Activated CD4-positive, alpha-beta T cell treated with anti-CD3 and anti-CD28 coated beads, Interleukin-2, amount 10 ng/mL, durations not matched to agents 24 days and 14 days (primary cell): ENCODE results near the gene HMGXB3. TPM values are rescaled to one million over a fixed set of nuclear protein-coding genes. Genes with fewer than 3 reads are reported as not detected.

Source experiments
- DNase-seq: peaks from one replicate; pipeline ENCODE4 v3.0.0; 2022
- H3K27ac Mint-ChIP-seq: one replicate; pipeline ENCODE4 v1.8.0; 2022; ENCODE audit warnings: mild to moderate bottlenecking, mixed read lengths
- H3K27me3 Mint-ChIP-seq: one replicate; pipeline ENCODE4 v1.8.0; 2022; ENCODE audit warnings: mixed read lengths
- H3K36me3 Mint-ChIP-seq: one replicate; pipeline ENCODE4 v1.8.0; 2022; ENCODE audit warnings: low read depth, mild to moderate bottlenecking, mixed read lengths
- H3K4me1 Mint-ChIP-seq: one replicate; pipeline ENCODE4 v1.8.0; 2021; ENCODE audit warnings: mixed read lengths
- H3K4me3 Mint-ChIP-seq: one replicate; pipeline ENCODE4 v1.8.0; 2022; ENCODE audit warnings: mild to moderate bottlenecking, moderate library complexity, mixed read lengths
- H3K9me3 Mint-ChIP-seq: one replicate; pipeline ENCODE4 v1.8.0; 2021; ENCODE audit warnings: mixed read lengths
- intact Hi-C: fragments of 100-400 bp; cut with micrococcal nuclease; formaldehyde crosslinking; loops from one replicate; pipeline ENCODE4 v1.15.1; 2023
- total RNA-seq: library from RNA; stranded (reverse); gene quantifications from 2 replicates; pipeline ENCODE4 v1.2.3, GENCODE V29; 2022

HMGXB3 gene
- total RNA-seq, 1 donor from 2014 or later: 43.1 TPM

GRCh38 chr5:150068071-150068470 lies 67.5 kb downstream of the HMGXB3 start:
- Mint-ChIP-seq H3K4me1 (peaks cover 15% of the 10 kb centered on the region), H3K27ac (no peak overlapping the region), H3K4me3 (no peak overlapping the region), H3K36me3 (no peaks in the 10 kb centered on the region), H3K27me3 (no peaks in the 10 kb centered on the region), H3K9me3 (no peaks in the 10 kb centered on the region)
- DNase-seq: no peak
- intact Hi-C loops: no loop called here

- no peak overlapping the region for H3K27ac Mint-ChIP-seq
- no peaks in the 10 kb centered on the region for H3K27me3 Mint-ChIP-seq
- no peak for DNase-seq
- H3K36me3 Mint-ChIP-seq: no peaks in the 10 kb centered on the region
- no peaks in the 10 kb centered on the region for H3K9me3 Mint-ChIP-seq
- no peak overlapping the region for H3K4me3 Mint-ChIP-seq
- H3K4me1 Mint-ChIP-seq: peaks cover 15% of the 10 kb centered on the region
- intact Hi-C loops: no loop called here
Measured at GRCh38 chr5:150068472-150068871, 67.9 kb downstream of the HMGXB3 start.

GRCh38 chr5:150068961-150069645 lies 68.6 kb downstream of the HMGXB3 start:
- Mint-ChIP-seq H3K36me3 (no peaks in the 10 kb centered on the region), H3K4me1 (peaks cover 15% of the 10 kb centered on the region), H3K9me3 (no peaks in the 10 kb centered on the region), H3K4me3 (no peak overlapping the region), H3K27ac (no peak overlapping the region), H3K27me3 (no peaks in the 10 kb centered on the region)
- no peak for DNase-seq
- intact Hi-C loops: no loop called here

- Mint-ChIP-seq H3K4me3 (no peak overlapping the region), H3K27me3 (no peaks in the 10 kb centered on the region), H3K27ac (no peak overlapping the region), H3K4me1 (peaks cover 15% of the 10 kb centered on the region), H3K36me3 (no peaks in the 10 kb centered on the region), H3K9me3 (no peaks in the 10 kb centered on the region)
- intact Hi-C loops: no loop called here
- DNase-seq: no peak
Measured at GRCh38 chr5:150069672-150070627, 69.4 kb downstream of the HMGXB3 start.

GRCh38 chr5:150070821-150071220 lies 70.3 kb downstream of the HMGXB3 start:
- Mint-ChIP-seq H3K4me1 (peaks cover 15% of the 10 kb centered on the region), H3K9me3 (no peaks in the 10 kb centered on the region), H3K4me3 (no peak overlapping the region), H3K27ac (no peak overlapping the region), H3K27me3 (no peaks in the 10 kb centered on the region), H3K36me3 (no peaks in the 10 kb centered on the region)
- DNase-seq: no peak
- intact Hi-C loops: no loop called here

GRCh38 chr5:150073086-150073625 lies 72.6 kb downstream of the HMGXB3 start:
- peaks cover 2% of the 10 kb centered on the region for H3K4me1 Mint-ChIP-seq
- DNase-seq: no peak
- no peak overlapping the region for H3K4me3 Mint-ChIP-seq
- intact Hi-C loops: no loop called here
- H3K9me3 Mint-ChIP-seq: no peaks in the 10 kb centered on the region
- H3K36me3 Mint-ChIP-seq: no peaks in the 10 kb centered on the region
- H3K27ac Mint-ChIP-seq: no peak overlapping the region
- no peaks in the 10 kb centered on the region for H3K27me3 Mint-ChIP-seq

GRCh38 chr5:150073677-150074076 lies 73.1 kb downstream of the HMGXB3 start:
- intact Hi-C loops: no loop called here
- H3K9me3 Mint-ChIP-seq: no peaks in the 10 kb centered on the region
- peaks cover under 1% of the 10 kb centered on the region for H3K4me1 Mint-ChIP-seq
- peaks cover 4% of the 10 kb centered on the region for H3K27me3 Mint-ChIP-seq
- DNase-seq: no peak
- H3K27ac Mint-ChIP-seq: no peak overlapping the region
- H3K4me3 Mint-ChIP-seq: no peak overlapping the region
- H3K36me3 Mint-ChIP-seq: no peaks in the 10 kb centered on the region

- Mint-ChIP-seq H3K36me3 (no peaks in the 10 kb centered on the region), H3K27ac (no peak overlapping the region)
Measured at GRCh38 chr5:150075233-150075632, 74.7 kb downstream of the HMGXB3 start.

GRCh38 chr5:150075806-150076205 lies 75.3 kb downstream of the HMGXB3 start:
- intact Hi-C loops: no loop called here
- no peaks in the 10 kb centered on the region for H3K36me3 Mint-ChIP-seq
- H3K4me3 Mint-ChIP-seq: no peak overlapping the region
- no peaks in the 10 kb centered on the region for H3K4me1 Mint-ChIP-seq
- no peak overlapping the region for H3K27ac Mint-ChIP-seq
- H3K9me3 Mint-ChIP-seq: no peaks in the 10 kb centered on the region
- DNase-seq: no peak
- peaks cover 4% of the 10 kb centered on the region for H3K27me3 Mint-ChIP-seq

More at GRCh38 chr5:150075233-150075632, 74.7 kb downstream of the HMGXB3 start:
- intact Hi-C loops: no loop called here
- DNase-seq: no peak
- Mint-ChIP-seq H3K27me3 (peaks cover 4% of the 10 kb centered on the region), H3K4me3 (no peak overlapping the region), H3K9me3 (no peaks in the 10 kb centered on the region), H3K4me1 (no peaks in the 10 kb centered on the region)

- DNase-seq: no peak
Measured at GRCh38 chr5:150077060-150077459, 76.5 kb downstream of the HMGXB3 start.

GRCh38 chr5:150077996-150078801 lies 77.7 kb downstream of the HMGXB3 start:
- Mint-ChIP-seq H3K36me3 (no peaks in the 10 kb centered on the region), H3K27ac (no peak overlapping the region), H3K27me3 (peaks cover 10% of the 10 kb centered on the region), H3K4me3 (no peak overlapping the region), H3K9me3 (no peaks in the 10 kb centered on the region), H3K4me1 (peaks cover 7% of the 10 kb centered on the region)
- intact Hi-C loops: no loop called here
- DNase-seq: no peak

More at GRCh38 chr5:150077060-150077459, 76.5 kb downstream of the HMGXB3 start:
- no peak overlapping the region for H3K4me3 Mint-ChIP-seq
- peaks cover 4% of the 10 kb centered on the region for H3K27me3 Mint-ChIP-seq
- no peaks in the 10 kb centered on the region for H3K36me3 Mint-ChIP-seq
- H3K9me3 Mint-ChIP-seq: no peaks in the 10 kb centered on the region
- H3K4me1 Mint-ChIP-seq: peaks cover 2% of the 10 kb centered on the region
- intact Hi-C loops: no loop called here
- no peak overlapping the region for H3K27ac Mint-ChIP-seq

GRCh38 chr5:150078802-150079689 lies 78.5 kb downstream of the HMGXB3 start:
- no peaks in the 10 kb centered on the region for H3K36me3 Mint-ChIP-seq
- no peak for DNase-seq
- no peak overlapping the region for H3K4me3 Mint-ChIP-seq

More at GRCh38 chr5:150078802-150079689, 78.5 kb downstream of the HMGXB3 start:
- intact Hi-C loops: no loop called here
- Mint-ChIP-seq H3K27ac (no peak overlapping the region), H3K9me3 (no peaks in the 10 kb centered on the region), H3K4me1 (peaks cover 7% of the 10 kb centered on the region), H3K27me3 (peaks cover 16% of the 10 kb centered on the region)
